HepG2 (cell line): ENCODE data around the gene PSMA7. TPM values are rescaled to one million over a fixed set of nuclear protein-coding genes. Genes with fewer than 3 reads are reported as not detected.

Experiments used
- CENPX ChIP-seq: sonication (generic); formaldehyde crosslinking; IDR thresholded peaks from 2 replicates; pipeline ENCODE4 v1.9.0; 2021; ENCODE audit warnings: mild to moderate bottlenecking, missing genetic modification reagents, moderate library complexity
- EZH2 ChIP-seq: conservative IDR thresholded peaks from 2 replicates; pipeline ENCODE4 v1.6.1; 2012; ENCODE audit warnings: mild to moderate bottlenecking, low read depth, low read length, moderate library complexity
- GPN1 ChIP-seq: sonication (generic); formaldehyde crosslinking; IDR thresholded peaks from 2 replicates; pipeline ENCODE4 v1.5.1; 2020; ENCODE audit warnings: missing genetic modification reagents, borderline replicate concordance
- ISL2 ChIP-seq: sonication (generic); formaldehyde crosslinking; IDR thresholded peaks from 2 replicates; pipeline ENCODE4 v1.5.0; 2020; ENCODE audit warnings: missing genetic modification reagents
- MED8 ChIP-seq: sonication (generic); formaldehyde crosslinking; IDR thresholded peaks from 2 replicates; pipeline ENCODE4 v1.8.1; 2023; ENCODE audit warnings: mild to moderate bottlenecking, missing genetic modification reagents; ENCODE audit not compliant: insufficient replicate concordance
- MEIS2 ChIP-seq: sonication (generic); formaldehyde crosslinking; IDR thresholded peaks from 2 replicates; pipeline ENCODE4 v1.9.0; 2021; ENCODE audit warnings: mild to moderate bottlenecking, missing genetic modification reagents
- MIER3 ChIP-seq: IDR thresholded peaks from 2 replicates; pipeline ENCODE4 v1.6.1; 2016; ENCODE audit warnings: missing compliant biosample characterization, borderline replicate concordance
- RFXAP ChIP-seq: sonication (generic); formaldehyde crosslinking; IDR thresholded peaks from 2 replicates; pipeline ENCODE4 v1.4.0; 2020; ENCODE audit warnings: missing genetic modification reagents, borderline replicate concordance
- ZFX ChIP-seq: sonication (generic); formaldehyde crosslinking; IDR thresholded peaks from 2 replicates; pipeline ENCODE4 v1.4.0; 2020; ENCODE audit warnings: mild to moderate bottlenecking, low read depth, missing genetic modification reagents, moderate library complexity
- ZNF232 ChIP-seq: sonication (generic); formaldehyde crosslinking; IDR thresholded peaks from 2 replicates; pipeline ENCODE4 v1.4.0; 2020; ENCODE audit warnings: missing genetic modification reagents, borderline replicate concordance
- polyA plus RNA-seq, 8 experiments: library from polyadenylated mRNA; depleted of rRNA in 3 of 8; stranded (reverse) in 7 of 8; unstranded in 1 of 8; fragments of >200 nt; fragmentation: Illumina TruSeq in 4 of 8; extraction: Trizol in 4 of 8; gene quantifications; 2 replicates each; pipeline versions ENCODE4 v1.2.1 to v1.2.3, GENCODE V29; 2011 to 2016; ENCODE audit warnings: low read depth in 4 of 8, missing spikeins in 1 of 8, mixed read lengths in 1 of 8; ENCODE audit not compliant: insufficient read depth in 1 of 8
- total RNA-seq, 5 experiments: library from RNA; depleted of rRNA; stranded (reverse); fragments of >200 nt; fragmentation: Illumina TruSeq; extraction: Trizol; gene quantifications; 2 replicates each; pipeline ENCODE4 v1.2.3, GENCODE V29; 2016; ENCODE audit warnings: low read depth in 1 of 5
- TF ChIP-seq, protein P1 (sequence below): sonication (generic); formaldehyde crosslinking; IDR thresholded peaks from 2 replicates; pipeline ENCODE4 v1.5.0; 2020; ENCODE audit warnings: missing genetic modification reagents, mild to moderate bottlenecking, borderline replicate concordance
- TF ChIP-seq, protein P2 (sequence below): sonication (generic); formaldehyde crosslinking; IDR thresholded peaks from 2 replicates; pipeline ENCODE4 v1.8.1; 2023; ENCODE audit warnings: missing genetic modification reagents, inconsistent platforms, borderline replicate concordance
- TF ChIP-seq, protein P3 (sequence below): sonication (generic); formaldehyde crosslinking; IDR thresholded peaks from 2 replicates; pipeline ENCODE4 v1.5.0; 2020; ENCODE audit warnings: mild to moderate bottlenecking, missing genetic modification reagents
- TF ChIP-seq, protein P4 (sequence below): sonication (generic); formaldehyde crosslinking; IDR thresholded peaks from 2 replicates; pipeline ENCODE4 v1.5.1; 2020; ENCODE audit warnings: missing genetic modification reagents, mild to moderate bottlenecking, borderline replicate concordance
- TF ChIP-seq, protein P5 (sequence below): sonication (generic); formaldehyde crosslinking; IDR thresholded peaks from 2 replicates; pipeline ENCODE4 v1.4.0; 2020; ENCODE audit warnings: missing genetic modification reagents

The PSMA7 gene
- total and polyA plus RNA-seq, 2 of the 13 experiments (the other 11 are each of a cell fraction or from before 2014, with no cell fraction given), result 531 to 631 TPM

DNA sequence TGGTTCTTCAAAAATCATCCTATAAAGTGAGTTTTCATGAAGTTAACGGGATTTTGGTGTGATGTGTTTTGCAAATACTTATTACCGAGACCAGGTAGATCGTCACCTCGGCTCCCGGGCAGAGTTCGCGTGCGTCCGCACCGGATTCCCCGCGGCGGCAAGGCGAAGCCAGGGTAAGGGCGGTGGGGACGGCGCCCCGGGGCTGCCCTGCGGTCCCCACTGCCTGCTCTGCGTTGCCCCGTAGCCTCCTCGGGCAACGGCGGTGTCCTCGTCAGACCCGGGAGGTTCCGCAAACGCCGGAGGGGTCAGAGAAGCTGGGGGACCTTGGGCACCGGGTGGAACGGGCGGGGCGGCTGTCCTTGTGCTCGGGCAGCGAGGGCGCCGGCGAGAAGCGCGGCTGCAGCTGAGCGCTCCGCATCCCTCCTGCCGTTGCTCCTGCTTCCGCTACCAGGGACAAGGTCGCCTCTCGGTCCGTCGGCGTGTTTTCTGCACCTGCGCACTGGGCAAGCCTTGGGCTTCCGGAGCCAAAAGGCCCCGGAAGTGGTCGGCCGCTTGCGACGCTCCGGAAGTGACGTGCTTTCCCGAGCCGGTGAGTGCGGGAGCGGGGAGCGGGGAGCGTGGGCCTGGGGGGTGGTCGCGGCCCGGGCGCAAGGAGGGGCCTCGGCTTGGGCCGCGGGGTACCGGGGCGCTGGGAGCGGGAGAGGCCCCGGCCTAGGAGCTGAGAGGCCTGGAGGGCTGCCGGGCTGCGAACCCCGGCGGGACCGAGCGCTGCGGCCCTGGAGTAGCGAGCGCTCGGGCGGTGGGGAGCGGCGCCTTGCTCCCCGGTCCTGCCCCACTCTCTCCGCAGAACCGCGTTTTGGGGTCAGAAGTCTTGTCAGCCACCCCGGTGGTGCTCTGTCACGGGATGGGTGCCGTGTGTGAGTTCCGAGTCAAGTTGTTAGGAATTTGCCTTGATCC is 39.6 kb upstream of the PSMA7 start, which contains the start of gene MTG2 (continued):
- TF ChIP-seq, protein P1, sequence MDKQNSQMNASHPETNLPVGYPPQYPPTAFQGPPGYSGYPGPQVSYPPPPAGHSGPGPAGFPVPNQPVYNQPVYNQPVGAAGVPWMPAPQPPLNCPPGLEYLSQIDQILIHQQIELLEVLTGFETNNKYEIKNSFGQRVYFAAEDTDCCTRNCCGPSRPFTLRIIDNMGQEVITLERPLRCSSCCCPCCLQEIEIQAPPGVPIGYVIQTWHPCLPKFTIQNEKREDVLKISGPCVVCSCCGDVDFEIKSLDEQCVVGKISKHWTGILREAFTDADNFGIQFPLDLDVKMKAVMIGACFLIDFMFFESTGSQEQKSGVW (CRISPR knock-in tag), result peak; percentile 91; the same call in 1 of the 2 replicates
- TF ChIP-seq GPN1 (CRISPR knock-in tag) (0 out of 2 replicates have a peak, but pooled peaks have one; percentile 45), MIER3 (CRISPR knock-in tag) (peak; percentile 94), ZFX (peak; percentile 99), MED8 (CRISPR knock-in tag) (peak; percentile 86), MEIS2 (peak; percentile 97), CENPX (CRISPR knock-in tag) (no peak), ISL2 (CRISPR knock-in tag) (peak; percentile 85), ZNF232 (peak; percentile 98), RFXAP (CRISPR knock-in tag) (peak; percentile 96), EZH2 (no peak)
- TF ChIP-seq, protein P2, sequence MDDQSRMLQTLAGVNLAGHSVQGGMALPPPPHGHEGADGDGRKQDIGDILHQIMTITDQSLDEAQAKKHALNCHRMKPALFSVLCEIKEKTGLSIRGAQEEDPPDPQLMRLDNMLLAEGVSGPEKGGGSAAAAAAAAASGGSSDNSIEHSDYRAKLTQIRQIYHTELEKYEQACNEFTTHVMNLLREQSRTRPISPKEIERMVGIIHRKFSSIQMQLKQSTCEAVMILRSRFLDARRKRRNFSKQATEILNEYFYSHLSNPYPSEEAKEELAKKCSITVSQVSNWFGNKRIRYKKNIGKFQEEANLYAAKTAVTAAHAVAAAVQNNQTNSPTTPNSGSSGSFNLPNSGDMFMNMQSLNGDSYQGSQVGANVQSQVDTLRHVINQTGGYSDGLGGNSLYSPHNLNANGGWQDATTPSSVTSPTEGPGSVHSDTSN, result peak; percentile 92
- TF ChIP-seq, protein P3, sequence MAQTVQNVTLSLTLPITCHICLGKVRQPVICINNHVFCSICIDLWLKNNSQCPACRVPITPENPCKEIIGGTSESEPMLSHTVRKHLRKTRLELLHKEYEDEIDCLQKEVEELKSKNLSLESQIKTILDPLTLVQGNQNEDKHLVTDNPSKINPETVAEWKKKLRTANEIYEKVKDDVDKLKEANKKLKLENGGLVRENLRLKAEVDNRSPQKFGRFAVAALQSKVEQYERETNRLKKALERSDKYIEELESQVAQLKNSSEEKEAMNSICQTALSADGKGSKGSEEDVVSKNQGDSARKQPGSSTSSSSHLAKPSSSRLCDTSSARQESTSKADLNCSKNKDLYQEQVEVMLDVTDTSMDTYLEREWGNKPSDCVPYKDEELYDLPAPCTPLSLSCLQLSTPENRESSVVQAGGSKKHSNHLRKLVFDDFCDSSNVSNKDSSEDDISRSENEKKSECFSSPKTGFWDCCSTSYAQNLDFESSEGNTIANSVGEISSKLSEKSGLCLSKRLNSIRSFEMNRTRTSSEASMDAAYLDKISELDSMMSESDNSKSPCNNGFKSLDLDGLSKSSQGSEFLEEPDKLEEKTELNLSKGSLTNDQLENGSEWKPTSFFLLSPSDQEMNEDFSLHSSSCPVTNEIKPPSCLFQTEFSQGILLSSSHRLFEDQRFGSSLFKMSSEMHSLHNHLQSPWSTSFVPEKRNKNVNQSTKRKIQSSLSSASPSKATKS (CRISPR knock-in tag), result no peak
- TF ChIP-seq, protein P4, sequence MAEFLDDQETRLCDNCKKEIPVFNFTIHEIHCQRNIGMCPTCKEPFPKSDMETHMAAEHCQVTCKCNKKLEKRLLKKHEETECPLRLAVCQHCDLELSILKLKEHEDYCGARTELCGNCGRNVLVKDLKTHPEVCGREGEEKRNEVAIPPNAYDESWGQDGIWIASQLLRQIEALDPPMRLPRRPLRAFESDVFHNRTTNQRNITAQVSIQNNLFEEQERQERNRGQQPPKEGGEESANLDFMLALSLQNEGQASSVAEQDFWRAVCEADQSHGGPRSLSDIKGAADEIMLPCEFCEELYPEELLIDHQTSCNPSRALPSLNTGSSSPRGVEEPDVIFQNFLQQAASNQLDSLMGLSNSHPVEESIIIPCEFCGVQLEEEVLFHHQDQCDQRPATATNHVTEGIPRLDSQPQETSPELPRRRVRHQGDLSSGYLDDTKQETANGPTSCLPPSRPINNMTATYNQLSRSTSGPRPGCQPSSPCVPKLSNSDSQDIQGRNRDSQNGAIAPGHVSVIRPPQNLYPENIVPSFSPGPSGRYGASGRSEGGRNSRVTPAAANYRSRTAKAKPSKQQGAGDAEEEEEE, result 0 out of 2 replicates have a peak, but pooled peaks have one; percentile 78
- TF ChIP-seq, protein P5, sequence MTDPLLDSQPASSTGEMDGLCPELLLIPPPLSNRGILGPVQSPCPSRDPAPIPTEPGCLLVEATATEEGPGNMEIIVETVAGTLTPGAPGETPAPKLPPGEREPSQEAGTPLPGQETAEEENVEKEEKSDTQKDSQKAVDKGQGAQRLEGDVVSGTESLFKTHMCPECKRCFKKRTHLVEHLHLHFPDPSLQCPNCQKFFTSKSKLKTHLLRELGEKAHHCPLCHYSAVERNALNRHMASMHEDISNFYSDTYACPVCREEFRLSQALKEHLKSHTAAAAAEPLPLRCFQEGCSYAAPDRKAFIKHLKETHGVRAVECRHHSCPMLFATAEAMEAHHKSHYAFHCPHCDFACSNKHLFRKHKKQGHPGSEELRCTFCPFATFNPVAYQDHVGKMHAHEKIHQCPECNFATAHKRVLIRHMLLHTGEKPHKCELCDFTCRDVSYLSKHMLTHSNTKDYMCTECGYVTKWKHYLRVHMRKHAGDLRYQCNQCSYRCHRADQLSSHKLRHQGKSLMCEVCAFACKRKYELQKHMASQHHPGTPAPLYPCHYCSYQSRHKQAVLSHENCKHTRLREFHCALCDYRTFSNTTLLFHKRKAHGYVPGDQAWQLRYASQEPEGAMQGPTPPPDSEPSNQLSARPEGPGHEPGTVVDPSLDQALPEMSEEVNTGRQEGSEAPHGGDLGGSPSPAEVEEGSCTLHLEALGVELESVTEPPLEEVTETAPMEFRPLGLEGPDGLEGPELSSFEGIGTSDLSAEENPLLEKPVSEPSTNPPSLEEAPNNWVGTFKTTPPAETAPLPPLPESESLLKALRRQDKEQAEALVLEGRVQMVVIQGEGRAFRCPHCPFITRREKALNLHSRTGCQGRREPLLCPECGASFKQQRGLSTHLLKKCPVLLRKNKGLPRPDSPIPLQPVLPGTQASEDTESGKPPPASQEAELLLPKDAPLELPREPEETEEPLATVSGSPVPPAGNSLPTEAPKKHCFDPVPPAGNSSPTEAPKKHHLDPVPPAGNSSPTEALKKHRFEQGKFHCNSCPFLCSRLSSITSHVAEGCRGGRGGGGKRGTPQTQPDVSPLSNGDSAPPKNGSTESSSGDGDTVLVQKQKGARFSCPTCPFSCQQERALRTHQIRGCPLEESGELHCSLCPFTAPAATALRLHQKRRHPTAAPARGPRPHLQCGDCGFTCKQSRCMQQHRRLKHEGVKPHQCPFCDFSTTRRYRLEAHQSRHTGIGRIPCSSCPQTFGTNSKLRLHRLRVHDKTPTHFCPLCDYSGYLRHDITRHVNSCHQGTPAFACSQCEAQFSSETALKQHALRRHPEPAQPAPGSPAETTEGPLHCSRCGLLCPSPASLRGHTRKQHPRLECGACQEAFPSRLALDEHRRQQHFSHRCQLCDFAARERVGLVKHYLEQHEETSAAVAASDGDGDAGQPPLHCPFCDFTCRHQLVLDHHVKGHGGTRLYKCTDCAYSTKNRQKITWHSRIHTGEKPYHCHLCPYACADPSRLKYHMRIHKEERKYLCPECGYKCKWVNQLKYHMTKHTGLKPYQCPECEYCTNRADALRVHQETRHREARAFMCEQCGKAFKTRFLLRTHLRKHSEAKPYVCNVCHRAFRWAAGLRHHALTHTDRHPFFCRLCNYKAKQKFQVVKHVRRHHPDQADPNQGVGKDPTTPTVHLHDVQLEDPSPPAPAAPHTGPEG (CRISPR knock-in tag), result peak; percentile 95
